ENCODE results near the gene ARHGAP26.

ARHGAP26 gene

GRCh38 chr5:142782976-142783530, 12.9 kb downstream of the ARHGAP26 start:
- TF ChIP-seq CTCF (IDR thresholded peaks at IDR 0.05; ENCODE audit: low read depth, low read length, missing control alignments), result no peak
- H3K4me3 ChIP-seq (replicated peaks; ENCODE audit: low read depth, low read length), result no peak overlapping the region
- no peak for DNase-seq (ENCODE audit: extremely low read depth, low read depth)

GRCh38 chr5:142783601-142784341, 13.6 kb downstream of the ARHGAP26 start:
- no peak for TF ChIP-seq CTCF (IDR thresholded peaks at IDR 0.05; ENCODE audit: low read depth, low read length, missing control alignments)
- no peak for DNase-seq (ENCODE audit: extremely low read depth, low read depth)
- H3K4me3 ChIP-seq (replicated peaks; ENCODE audit: low read depth, low read length), result no peak overlapping the region

DNA sequence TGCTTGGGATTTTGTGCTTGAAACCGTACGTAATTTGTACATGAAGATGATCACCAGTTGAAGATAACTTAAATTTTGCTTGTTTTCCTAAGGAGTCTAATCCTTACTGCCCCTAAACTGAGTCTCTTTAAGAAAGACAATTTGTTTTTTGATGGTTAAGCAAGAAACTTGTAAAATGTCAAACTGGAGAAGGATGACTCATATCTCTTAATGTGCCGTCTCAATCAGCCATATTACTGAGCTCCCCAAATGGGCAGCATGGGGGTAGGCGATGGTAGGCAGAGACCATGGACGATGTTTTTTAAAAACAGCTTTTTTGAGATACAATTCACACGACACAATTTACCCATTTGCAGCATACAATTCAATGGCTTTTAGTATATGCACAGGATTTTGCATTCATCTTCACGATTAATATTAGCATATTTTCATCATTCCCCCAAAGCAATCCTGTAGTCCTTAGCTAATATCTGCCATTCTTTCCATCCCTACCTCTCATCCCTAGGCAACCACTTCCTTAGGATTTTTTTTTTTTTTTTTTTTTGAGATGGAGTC, 14.3 kb downstream of the ARHGAP26 start:
- TF ChIP-seq CTCF (IDR thresholded peaks at IDR 0.05; ENCODE audit: low read depth, low read length, missing control alignments), result no peak
- H3K4me3 ChIP-seq (replicated peaks; ENCODE audit: low read depth, low read length), result no peak overlapping the region
- DNase-seq (ENCODE audit: extremely low read depth, low read depth), result no peak

DNA sequence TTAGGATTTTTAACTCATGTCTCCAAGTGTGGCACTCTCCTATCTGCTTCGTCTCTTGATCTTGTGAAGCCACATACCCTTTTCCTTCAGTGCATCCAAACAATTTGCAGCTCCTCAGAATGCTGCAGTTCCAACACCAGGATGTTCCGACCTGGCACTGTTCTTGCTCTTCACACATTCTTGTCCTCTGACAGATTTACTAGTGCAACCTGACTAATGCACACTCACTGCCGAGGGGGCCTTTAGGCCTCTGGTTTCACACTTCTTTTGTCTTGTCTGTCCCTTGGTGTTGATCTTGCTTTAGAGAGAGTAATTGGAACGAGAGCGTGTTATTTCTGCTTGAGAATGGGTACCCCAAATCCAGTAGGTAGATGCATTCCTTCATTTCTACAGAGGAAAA, 15.0 kb downstream of the ARHGAP26 start:
- no peak for DNase-seq (ENCODE audit: extremely low read depth, low read depth)
- no peak overlapping the region for H3K4me3 ChIP-seq (replicated peaks; ENCODE audit: low read depth, low read length)
- no peak for TF ChIP-seq CTCF (IDR thresholded peaks at IDR 0.05; ENCODE audit: low read depth, low read length, missing control alignments)

DNA sequence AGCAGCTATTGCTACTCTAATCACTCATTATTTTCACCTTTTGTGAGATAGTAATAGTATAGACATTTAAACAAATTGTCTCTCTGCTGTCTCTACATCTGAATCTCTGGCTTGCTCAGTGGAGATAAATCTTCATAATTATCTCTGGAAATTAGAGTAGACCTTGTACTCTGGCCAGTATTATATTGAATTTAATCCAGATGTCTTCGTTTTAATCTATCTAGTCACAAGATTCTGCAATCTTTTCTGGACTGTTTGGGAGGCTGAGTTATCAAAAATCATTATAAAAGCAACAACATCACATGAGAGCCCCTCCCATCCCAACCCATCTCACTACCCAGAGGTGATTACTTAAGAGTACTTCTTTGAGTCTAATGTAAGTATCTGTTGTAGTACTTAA, 19.0 kb downstream of the ARHGAP26 start:
- DNase-seq (ENCODE audit: extremely low read depth, low read depth), result no peak
- no peak for TF ChIP-seq CTCF (IDR thresholded peaks at IDR 0.05; ENCODE audit: low read depth, low read length, missing control alignments)
- H3K4me3 ChIP-seq (replicated peaks; ENCODE audit: low read depth, low read length), result no peak overlapping the region

GRCh38 chr5:142792012-142792864, 22.1 kb downstream of the ARHGAP26 start:
- no peak for TF ChIP-seq CTCF (IDR thresholded peaks at IDR 0.05; ENCODE audit: low read depth, low read length, missing control alignments)
- H3K4me3 ChIP-seq (replicated peaks; ENCODE audit: low read depth, low read length), result no peak overlapping the region
- no peak for DNase-seq (ENCODE audit: extremely low read depth, low read depth)

Measured in HFF-Myc (cell line).